MM.1S (cell line): Measurements from ENCODE around the gene ROBO3.

Experiments
- DNase-seq: peaks from one replicate; pipeline ENCODE4 v3.0.0-alpha.2; 2015
- H2AFZ ChIP-seq: fragments of 300-600 bp; sonication (generic); 2 replicates; pipeline ENCODE4 v1.6.0; 2016; ENCODE audit warnings: antibody characterized with exemption, low read length
- H3F3A ChIP-seq: fragments of 300-600 bp; sonication (generic); 2 replicates; pipeline ENCODE4 v1.6.1; 2016; ENCODE audit warnings: mild to moderate bottlenecking, antibody characterized with exemption, low read length, moderate library complexity, mixed read lengths; ENCODE audit not compliant: insufficient read depth
- H3K27ac ChIP-seq: fragments of 300-600 bp; sonication (generic); 2 replicates; pipeline ENCODE4 v1.5.1; 2016; ENCODE audit warnings: mild to moderate bottlenecking, low read length
- H3K27me3 ChIP-seq: fragments of 300-600 bp; sonication (generic); replicated peaks from 2 replicates; pipeline ENCODE4 v1.6.0; 2016; ENCODE audit warnings: low read length; ENCODE audit not compliant: insufficient read depth
- H3K36me3 ChIP-seq: fragments of 300-600 bp; sonication (generic); replicated peaks from 2 replicates; pipeline ENCODE4 v1.6.1; 2016; ENCODE audit warnings: mild to moderate bottlenecking, low read length, mixed read lengths; ENCODE audit not compliant: insufficient read depth
- H3K4me1 ChIP-seq: fragments of 300-600 bp; sonication (generic); 2 replicates; pipeline ENCODE4 v1.6.1; 2016; ENCODE audit warnings: low read length, mixed read lengths
- H3K4me2 ChIP-seq: fragments of 300-600 bp; sonication (generic); 2 replicates; pipeline ENCODE4 v1.6.0; 2016; ENCODE audit warnings: low read depth, low read length
- H3K4me3 ChIP-seq: fragments of 300-600 bp; sonication (generic); 2 replicates; pipeline ENCODE4 v1.5.1; 2016; ENCODE audit warnings: low read length, mixed read lengths
- H3K79me2 ChIP-seq: fragments of 300-600 bp; sonication (generic); 2 replicates; pipeline ENCODE4 v1.6.1; 2016; ENCODE audit warnings: mixed run types, low read length, mixed read lengths
- H3K9ac ChIP-seq: fragments of 300-600 bp; sonication (generic); 2 replicates; pipeline ENCODE4 v1.6.1; 2016; ENCODE audit warnings: low read length, mixed read lengths
- H3K9me2 ChIP-seq: fragments of 300-600 bp; sonication (generic); replicated peaks from 2 replicates; pipeline ENCODE4 v1.6.1; 2016; ENCODE audit warnings: mild to moderate bottlenecking, low read length, mixed read lengths; ENCODE audit not compliant: insufficient read depth
- H3K9me3 ChIP-seq: fragments of 300-600 bp; sonication (generic); replicated peaks from 2 replicates; pipeline ENCODE4 v1.6.1; 2016; ENCODE audit warnings: mild to moderate bottlenecking, low read length, mixed read lengths; ENCODE audit not compliant: insufficient read depth
- H4K20me1 ChIP-seq: fragments of 300-600 bp; sonication (generic); 2 replicates; pipeline ENCODE4 v1.6.1; 2016; ENCODE audit warnings: mild to moderate bottlenecking, low read length, moderate library complexity, mixed read lengths; ENCODE audit not compliant: insufficient read depth
- CTCF ChIP-seq: fragments of 300-600 bp; sonication (generic); IDR thresholded peaks from 2 replicates; pipeline ENCODE4 v1.5.1; 2016; ENCODE audit warnings: antibody characterized with exemption, low read length, mixed read lengths
- EZH2 ChIP-seq: fragments of 300-600 bp; sonication (generic); optimal IDR thresholded peaks from 2 replicates; pipeline ENCODE3; 2017; ENCODE audit warnings: low read depth, mild to moderate bottlenecking, antibody characterized with exemption, low read length, mixed read lengths
- EZH2phosphoT487 ChIP-seq: fragments of 300-600 bp; sonication (generic); IDR thresholded peaks from 2 replicates; pipeline ENCODE4 v1.6.1; 2018; ENCODE audit warnings: antibody characterized with exemption, low read length

ROBO3 gene

GRCh38 chr11:124880290-124880611 lies 15.0 kb downstream of the ROBO3 start:
- no peak overlapping the region for H3K27ac ChIP-seq
- H2AFZ ChIP-seq: no peak overlapping the region
- no peak overlapping the region for H3K4me3 ChIP-seq
- no peak for DNase-seq
- H3K4me1 ChIP-seq: no peaks in the 10 kb centered on the region
- TF ChIP-seq CTCF (no peak), EZH2 (no peak), EZH2phosphoT487 (no peak)
- H3K27me3 ChIP-seq: peaks cover 6% of the 10 kb centered on the region
- H4K20me1 ChIP-seq: no peaks in the 10 kb centered on the region
- H3K36me3 ChIP-seq: no peaks in the 10 kb centered on the region
- H3K9me2 ChIP-seq: no peaks in the 10 kb centered on the region
- H3K9ac ChIP-seq: no peak overlapping the region
- no peaks in the 10 kb centered on the region for H3K79me2 ChIP-seq
- no peak overlapping the region for H3K4me2 ChIP-seq
- no peaks in the 10 kb centered on the region for H3F3A ChIP-seq
- H3K9me3 ChIP-seq: no peaks in the 10 kb centered on the region

GRCh38 chr11:124880958-124881357 lies 15.7 kb downstream of the ROBO3 start:
- Histone ChIP-seq H3K4me1 (no peaks in the 10 kb centered on the region), H3K9me2 (no peaks in the 10 kb centered on the region), H3K9ac (no peak overlapping the region), H4K20me1 (no peaks in the 10 kb centered on the region), H3K27me3 (peaks cover 6% of the 10 kb centered on the region), H3K9me3 (no peaks in the 10 kb centered on the region), H3K36me3 (no peaks in the 10 kb centered on the region), H2AFZ (no peak overlapping the region), H3K27ac (no peak overlapping the region), H3K79me2 (no peaks in the 10 kb centered on the region), H3K4me2 (no peak overlapping the region), H3F3A (no peaks in the 10 kb centered on the region), H3K4me3 (no peak overlapping the region)
- TF ChIP-seq CTCF: no peak
- no peak for TF ChIP-seq EZH2
- no peak for TF ChIP-seq EZH2phosphoT487
- DNase-seq: no peak

GRCh38 chr11:124882339-124883071 lies 17.3 kb downstream of the ROBO3 start:
- H3K9me2 ChIP-seq: no peaks in the 10 kb centered on the region
- H3K4me2 ChIP-seq: no peak overlapping the region
- H3K9ac ChIP-seq: no peak overlapping the region
- peaks cover under 1% of the 10 kb centered on the region; the same call in 1 of the 2 replicates for H3K27me3 ChIP-seq
- H3K4me1 ChIP-seq: no peaks in the 10 kb centered on the region
- H3K4me3 ChIP-seq: no peak overlapping the region
- H3K27ac ChIP-seq: no peak overlapping the region
- no peak overlapping the region for H2AFZ ChIP-seq
- no peak for TF ChIP-seq EZH2phosphoT487
- no peak for TF ChIP-seq CTCF
- no peak for TF ChIP-seq EZH2
- H4K20me1 ChIP-seq: no peaks in the 10 kb centered on the region
- H3F3A ChIP-seq: no peaks in the 10 kb centered on the region
- DNase-seq: no peak
- no peaks in the 10 kb centered on the region for H3K36me3 ChIP-seq
- H3K9me3 ChIP-seq: no peaks in the 10 kb centered on the region
- H3K79me2 ChIP-seq: no peaks in the 10 kb centered on the region
